Measurements from ENCODE around the gene MSRB1. TPM values are rescaled to one million over a fixed set of nuclear protein-coding genes. Genes with fewer than 3 reads are reported as not detected.
"Not testable (repeated sequence)": the region's sequence is repeated elsewhere in the genome, so short reads cannot be mapped to it uniquely, and the experiment has no call there.

Gene MSRB1
- total RNA-seq, 1 donor from 2014 or later = 23.7 TPM

DNA sequence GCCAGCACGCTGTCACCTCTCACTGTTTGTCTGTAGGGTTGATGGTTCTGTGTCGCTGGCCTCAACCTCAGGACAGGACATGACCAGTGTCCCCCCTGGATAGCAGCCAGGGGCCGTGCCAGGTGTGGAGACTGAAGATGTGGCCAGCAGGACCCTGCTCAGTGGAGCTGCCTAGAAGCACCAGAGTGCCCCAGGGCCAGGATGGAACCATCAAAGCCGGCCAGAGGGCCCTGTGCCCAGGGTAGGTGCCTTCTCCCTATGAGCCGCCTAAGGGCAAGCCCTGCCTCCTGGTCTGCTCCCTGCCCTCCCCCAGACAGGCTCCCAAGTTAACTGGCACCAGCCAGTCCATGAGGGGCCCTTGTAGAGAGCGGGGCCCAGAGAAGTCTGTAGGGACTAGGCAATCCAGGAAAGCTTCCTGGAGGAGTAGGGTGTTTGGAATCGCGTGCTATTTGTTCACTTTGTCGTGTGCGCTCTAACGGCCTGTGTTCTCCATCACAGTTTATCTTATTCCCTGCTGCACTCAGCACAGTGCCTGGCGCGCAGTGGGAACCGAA, 15.8 kb upstream of the MSRB1 start:
- H3K9ac ChIP-seq (ENCODE audit: low read length) = peak overlapping the region; percentile 94
- DNase-seq (ENCODE audit: low read depth) = no peak
- peaks cover 16% of the 10 kb centered on the region for H3K4me1 Mint-ChIP-seq (ENCODE audit: low read depth, unreplicated experiment)

DNA sequence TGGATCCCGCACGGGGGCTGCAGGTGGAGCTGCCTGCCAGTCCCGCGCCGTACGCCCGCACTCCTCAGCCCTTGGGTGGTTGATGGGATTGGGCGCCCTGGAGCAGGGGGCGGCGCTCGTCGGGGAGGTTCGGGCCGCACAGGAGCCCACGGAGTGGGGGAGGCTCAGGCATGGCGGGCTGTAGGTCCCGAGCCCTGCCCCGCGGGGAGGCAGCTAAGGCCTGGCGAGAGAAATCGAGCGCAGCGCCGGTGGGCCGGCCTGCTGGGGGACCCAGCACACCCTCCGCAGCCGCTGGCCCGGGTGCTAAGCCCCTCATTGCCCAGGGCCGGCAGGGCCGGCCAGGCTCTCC, 15.1 kb upstream of the MSRB1 start:
- Histone ChIP-seq H4K20me1 (ENCODE audit: insufficient read depth, low read length) (peaks cover 29% of the 10 kb centered on the region), H3K4me1 (ENCODE audit: insufficient read depth, low read length) (peaks cover 22% of the 10 kb centered on the region), H3K79me2 (ENCODE audit: insufficient read depth, low read length) (peaks cover 37% of the 10 kb centered on the region)
- H3K27ac Mint-ChIP-seq (ENCODE audit: unreplicated experiment); H3K4me3 Mint-ChIP-seq (ENCODE audit: unreplicated experiment); DNase-seq (ENCODE audit: low read depth); FAIRE-seq; H3K27ac ChIP-seq (ENCODE audit: low read depth, low read length); H3K9me3 Mint-ChIP-seq (ENCODE audit: unreplicated experiment); H3K36me3 ChIP-seq (ENCODE audit: insufficient read depth, low read length); H3K27me3 ChIP-seq (ENCODE audit: insufficient read depth, low read length); H3K36me3 Mint-ChIP-seq (ENCODE audit: low read depth, unreplicated experiment); H3K9me3 ChIP-seq (ENCODE audit: insufficient read depth, low read depth, low read length); H3K9ac ChIP-seq (ENCODE audit: low read length); H3K27me3 Mint-ChIP-seq (ENCODE audit: low read depth, unreplicated experiment); H3K4me2 ChIP-seq (ENCODE audit: low read length); H3K4me3 ChIP-seq (ENCODE audit: insufficient read depth, low read depth, low read length); H2AFZ ChIP-seq (ENCODE audit: low read depth, low read length): not testable (repeated sequence)
- H3K4me1 Mint-ChIP-seq (ENCODE audit: low read depth, unreplicated experiment) = peaks cover 14% of the 10 kb centered on the region

More for the DNA sequence above, 15.8 kb upstream of the MSRB1 start:
- Histone ChIP-seq H3K4me1 (ENCODE audit: insufficient read depth, low read length) (peaks cover 28% of the 10 kb centered on the region), H3K9me3 (ENCODE audit: insufficient read depth, low read depth, low read length) (no peaks in the 10 kb centered on the region), H2AFZ (ENCODE audit: low read depth, low read length) (peak overlapping the region; percentile 74), H3K36me3 (ENCODE audit: insufficient read depth, low read length) (peaks cover 7% of the 10 kb centered on the region), H4K20me1 (ENCODE audit: insufficient read depth, low read length) (peaks cover 36% of the 10 kb centered on the region), H3K4me3 (ENCODE audit: insufficient read depth, low read depth, low read length) (peak overlapping the region; percentile 91), H3K79me2 (ENCODE audit: insufficient read depth, low read length) (peaks cover 44% of the 10 kb centered on the region), H3K27ac (ENCODE audit: low read depth, low read length) (no peak overlapping the region), H3K27me3 (ENCODE audit: insufficient read depth, low read length) (no peaks in the 10 kb centered on the region), H3K4me2 (ENCODE audit: low read length) (peak overlapping the region; percentile 95)
- no peaks in the 10 kb centered on the region for H3K9me3 Mint-ChIP-seq (ENCODE audit: unreplicated experiment)
- FAIRE-seq = no peak
- TF ChIP-seq EZH2 (IDR thresholded peaks at IDR 0.05; ENCODE audit: insufficient read depth, low read length) = no peak
- TF ChIP-seq, protein P1, sequence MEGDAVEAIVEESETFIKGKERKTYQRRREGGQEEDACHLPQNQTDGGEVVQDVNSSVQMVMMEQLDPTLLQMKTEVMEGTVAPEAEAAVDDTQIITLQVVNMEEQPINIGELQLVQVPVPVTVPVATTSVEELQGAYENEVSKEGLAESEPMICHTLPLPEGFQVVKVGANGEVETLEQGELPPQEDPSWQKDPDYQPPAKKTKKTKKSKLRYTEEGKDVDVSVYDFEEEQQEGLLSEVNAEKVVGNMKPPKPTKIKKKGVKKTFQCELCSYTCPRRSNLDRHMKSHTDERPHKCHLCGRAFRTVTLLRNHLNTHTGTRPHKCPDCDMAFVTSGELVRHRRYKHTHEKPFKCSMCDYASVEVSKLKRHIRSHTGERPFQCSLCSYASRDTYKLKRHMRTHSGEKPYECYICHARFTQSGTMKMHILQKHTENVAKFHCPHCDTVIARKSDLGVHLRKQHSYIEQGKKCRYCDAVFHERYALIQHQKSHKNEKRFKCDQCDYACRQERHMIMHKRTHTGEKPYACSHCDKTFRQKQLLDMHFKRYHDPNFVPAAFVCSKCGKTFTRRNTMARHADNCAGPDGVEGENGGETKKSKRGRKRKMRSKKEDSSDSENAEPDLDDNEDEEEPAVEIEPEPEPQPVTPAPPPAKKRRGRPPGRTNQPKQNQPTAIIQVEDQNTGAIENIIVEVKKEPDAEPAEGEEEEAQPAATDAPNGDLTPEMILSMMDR (IDR thresholded peaks at IDR 0.05; ENCODE audit: insufficient read depth, low read depth, low read length) = no peak
- H3K27ac Mint-ChIP-seq (ENCODE audit: unreplicated experiment) = no peak overlapping the region
- H3K27me3 Mint-ChIP-seq (ENCODE audit: low read depth, unreplicated experiment) = peaks cover 4% of the 10 kb centered on the region
- peaks cover 15% of the 10 kb centered on the region for H3K36me3 Mint-ChIP-seq (ENCODE audit: low read depth, unreplicated experiment)
- H3K4me3 Mint-ChIP-seq (ENCODE audit: unreplicated experiment) = peak overlapping the region; percentile 75

DNA sequence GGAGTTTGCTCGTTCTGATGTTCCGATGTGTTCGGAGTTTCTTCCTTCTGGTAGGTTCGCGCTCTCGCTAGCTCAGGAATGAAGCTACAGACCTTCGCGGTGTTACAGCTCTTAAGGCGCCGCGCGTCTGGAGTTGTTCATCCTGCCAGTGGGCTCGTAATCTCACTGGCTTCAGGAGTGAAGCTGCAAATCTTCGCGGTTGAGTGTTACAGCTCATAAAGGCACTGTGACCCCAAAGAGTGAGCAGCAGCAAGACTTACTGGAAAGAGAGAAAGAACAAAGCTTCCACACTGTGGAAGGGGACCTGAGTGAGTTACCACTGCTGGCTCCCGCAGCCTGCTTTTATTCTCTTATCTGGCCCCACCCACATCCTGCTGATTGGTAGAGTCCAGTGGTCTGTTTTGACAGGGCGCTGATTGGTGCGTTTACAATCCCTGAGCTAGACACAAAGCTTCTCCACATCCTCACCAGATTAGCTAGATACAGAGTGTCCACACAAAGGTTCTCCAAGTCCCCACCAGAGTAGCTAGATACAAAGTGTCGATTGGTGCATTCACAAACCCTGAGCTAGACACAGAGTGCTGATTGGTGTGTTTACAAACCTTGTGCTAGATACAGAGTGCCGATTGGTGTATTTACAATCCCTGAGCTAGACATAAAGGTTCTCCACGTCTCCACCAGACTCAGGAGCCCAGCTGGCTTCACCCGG, 14.6 kb upstream of the MSRB1 start:
- not testable (repeated sequence) for H3K27me3 Mint-ChIP-seq (ENCODE audit: low read depth, unreplicated experiment); H3K4me1 Mint-ChIP-seq (ENCODE audit: low read depth, unreplicated experiment); H3K9me3 ChIP-seq (ENCODE audit: insufficient read depth, low read depth, low read length); H3K4me3 Mint-ChIP-seq (ENCODE audit: unreplicated experiment); H3K27ac ChIP-seq (ENCODE audit: low read depth, low read length); H3K36me3 ChIP-seq (ENCODE audit: insufficient read depth, low read length); FAIRE-seq; H3K4me3 ChIP-seq (ENCODE audit: insufficient read depth, low read depth, low read length); H3K9me3 Mint-ChIP-seq (ENCODE audit: unreplicated experiment); H3K9ac ChIP-seq (ENCODE audit: low read length); H3K36me3 Mint-ChIP-seq (ENCODE audit: low read depth, unreplicated experiment); H3K27ac Mint-ChIP-seq (ENCODE audit: unreplicated experiment); H3K4me2 ChIP-seq (ENCODE audit: low read length); H3K27me3 ChIP-seq (ENCODE audit: insufficient read depth, low read length); H2AFZ ChIP-seq (ENCODE audit: low read depth, low read length); DNase-seq (ENCODE audit: low read depth)
- H4K20me1 ChIP-seq (ENCODE audit: insufficient read depth, low read length) = peaks cover 24% of the 10 kb centered on the region
- H3K4me1 ChIP-seq (ENCODE audit: insufficient read depth, low read length) = peaks cover 16% of the 10 kb centered on the region
- H3K79me2 ChIP-seq (ENCODE audit: insufficient read depth, low read length) = peaks cover 32% of the 10 kb centered on the region

All from astrocyte (in vitro differentiated cells and primary cell).